Liver (tissue), 9 donors: ENCODE results near the gene SLC39A10. TPM values are rescaled to one million over a fixed set of nuclear protein-coding genes. Genes with fewer than 3 reads are reported as not detected.

Experiments used
- DNase-seq: peaks from one replicate; pipeline ENCODE4 v3.0.0-alpha.2; 2017; ENCODE audit warnings: low spot score
- H3K27ac ChIP-seq, 2 donors: one replicate each; pipeline ENCODE4 v1.7.0; 2013; ENCODE audit warnings: inconsistent platforms in 2 of 2, low read length in 2 of 2, control low read depth in 1 of 2, low read depth in 1 of 2, mild to moderate bottlenecking in 1 of 2
- H3K27me3 ChIP-seq, 4 donors: one replicate each; pipeline versions ENCODE4 v1.6.1 to v1.7.0; 2013; ENCODE audit warnings: low read length in 3 of 4, inconsistent platforms in 1 of 4, mild to moderate bottlenecking in 1 of 4, moderate library complexity in 1 of 4; ENCODE audit not compliant: control insufficient read depth in 4 of 4, insufficient read depth in 4 of 4
- H3K36me3 ChIP-seq, 4 donors: one replicate each; pipeline versions ENCODE4 v1.6.1 to v1.7.0; 2013; ENCODE audit warnings: low read length in 3 of 4, mild to moderate bottlenecking in 3 of 4, low read depth in 1 of 4, moderate library complexity in 1 of 4; ENCODE audit not compliant: control insufficient read depth in 4 of 4, insufficient read depth in 3 of 4
- H3K4me1 ChIP-seq, 4 donors: one replicate each; pipeline versions ENCODE4 v1.6.1 to v1.7.0; 2013; ENCODE audit warnings: low read length in 3 of 4, mild to moderate bottlenecking in 3 of 4, moderate library complexity in 1 of 4; ENCODE audit not compliant: control insufficient read depth in 4 of 4, insufficient read depth in 4 of 4
- H3K4me3 ChIP-seq, 3 donors: one replicate each; pipeline versions ENCODE4 v1.6.1 to v1.7.0; 2013; ENCODE audit warnings: low read length in 3 of 3, control low read depth in 1 of 3, low read depth in 1 of 3, mild to moderate bottlenecking in 1 of 3
- H3K9ac ChIP-seq, 2 donors: one replicate each; pipeline ENCODE4 v1.7.0; 2013; ENCODE audit warnings: low read length in 2 of 2, mild to moderate bottlenecking in 2 of 2, moderate library complexity in 2 of 2, control low read depth in 1 of 2, low read depth in 1 of 2
- H3K9me3 ChIP-seq, 4 donors: one replicate each; pipeline versions ENCODE4 v1.6.1 to v1.7.0; 2013; ENCODE audit warnings: low read length in 3 of 4; ENCODE audit not compliant: control insufficient read depth in 4 of 4
- EGR1 ChIP-seq, 2 donors: IDR thresholded peaks; 2 replicates each; pipeline ENCODE4 v1.6.1; 2016 to 2018; ENCODE audit warnings: antibody characterized with exemption in 2 of 2, low read depth in 2 of 2
- FOXA1 ChIP-seq: IDR thresholded peaks from 2 replicates; pipeline ENCODE4 v1.6.1; 2016; ENCODE audit warnings: antibody characterized with exemption
- FOXA2 ChIP-seq: IDR thresholded peaks from 2 replicates; pipeline ENCODE4 v1.6.1; 2016; ENCODE audit warnings: antibody characterized with exemption
- GABPA ChIP-seq, 2 donors: IDR thresholded peaks in 1 of 2; conservative IDR thresholded peaks in 1 of 2; 2 replicates each; pipeline ENCODE4 v1.6.1; 2016; ENCODE audit warnings: antibody characterized with exemption in 2 of 2, mild to moderate bottlenecking in 1 of 2, moderate library complexity in 1 of 2
- HNF4A ChIP-seq, 2 donors: conservative IDR thresholded peaks; 2 replicates each; pipeline ENCODE4 v1.6.1; 2016; ENCODE audit warnings: antibody characterized with exemption in 2 of 2, mild to moderate bottlenecking in 2 of 2
- HNF4G ChIP-seq: IDR thresholded peaks from 2 replicates; pipeline ENCODE4 v1.6.1; 2016; ENCODE audit warnings: antibody characterized with exemption
- JUND ChIP-seq, 2 donors: IDR thresholded peaks; 2 replicates each; pipeline ENCODE4 v1.6.1; 2016; ENCODE audit warnings: antibody characterized with exemption in 2 of 2
- MAX ChIP-seq: IDR thresholded peaks from 2 replicates; pipeline ENCODE4 v1.6.1; 2016; ENCODE audit warnings: antibody characterized with exemption
- NR2F2 ChIP-seq: IDR thresholded peaks from 2 replicates; pipeline ENCODE4 v1.6.1; 2016; ENCODE audit warnings: antibody characterized with exemption
- RAD21 ChIP-seq, 2 donors: IDR thresholded peaks; 2 replicates each; pipeline ENCODE4 v1.6.1; 2016; ENCODE audit warnings: antibody characterized with exemption in 2 of 2, mild to moderate bottlenecking in 2 of 2
- REST ChIP-seq: IDR thresholded peaks from 2 replicates; pipeline ENCODE4 v1.6.1; 2016; ENCODE audit warnings: antibody characterized with exemption, mild to moderate bottlenecking
- RXRA ChIP-seq, 2 donors: IDR thresholded peaks; 2 replicates each; pipeline ENCODE4 v1.6.1; 2017 to 2018; ENCODE audit warnings: antibody characterized with exemption in 2 of 2, mild to moderate bottlenecking in 1 of 2
- SP1 ChIP-seq: IDR thresholded peaks from 2 replicates; pipeline ENCODE4 v1.6.1; 2018; ENCODE audit warnings: antibody characterized with exemption, mild to moderate bottlenecking
- TAF1 ChIP-seq: conservative IDR thresholded peaks from 2 replicates; pipeline ENCODE4 v1.6.1; 2016; ENCODE audit warnings: antibody characterized with exemption, mild to moderate bottlenecking
- YY1 ChIP-seq: IDR thresholded peaks from 2 replicates; pipeline ENCODE4 v1.6.1; 2016; ENCODE audit warnings: antibody characterized with exemption, mild to moderate bottlenecking
- ZBTB33 ChIP-seq: IDR thresholded peaks from 2 replicates; pipeline ENCODE4 v1.6.1; 2016; ENCODE audit warnings: antibody characterized with exemption
- WGBS: extraction: QIAGEN DNeasy Blood & Tissue Kit; methylation state at CpG from one replicate; pipeline ENCODE4 v1.1.7; 2013; 5-methylcytosine and 5-hydroxymethylcytosine counted together
- polyA plus RNA-seq, 2 donors: library from polyadenylated mRNA; stranded (reverse) in 1 of 2; unstranded in 1 of 2; fragments of 200-250 nt in 1 of 2; fragments of >200 nt in 1 of 2; fragmentation: Nextera tagmentation in 1 of 2; extraction: Ambion mirVana in 1 of 2; gene quantifications; one replicate each; pipeline versions ENCODE4 v1.2.1 to v1.2.3, GENCODE V29; 2013 to 2015
- total RNA-seq, 2 donors: library from RNA; depleted of rRNA; stranded (reverse); fragments of >200 nt; gene quantifications; one replicate each; pipeline ENCODE4 v1.2.3, GENCODE V29; 2014
- TF ChIP-seq, protein P1 (sequence below): fragments of 150-350 bp; IDR thresholded peaks from 2 replicates; pipeline ENCODE4 v1.5.1; 2017; ENCODE audit warnings: improper control_type of control experiment, low read depth, low read length; ENCODE audit not compliant: missing input control
- TF ChIP-seq, protein P2 (sequence below): IDR thresholded peaks from 2 replicates; pipeline ENCODE4 v1.6.1; 2016; ENCODE audit warnings: antibody characterized with exemption
- donor health status: healthy.
- donor health status: healthy.
- donor health status: healthy.
- donor health status: healthy.
- donor health status: healthy.

The SLC39A10 gene
- total and polyA plus RNA-seq, 4 donors = 0.98 to 7.5 (median 3.4) TPM

DNA sequence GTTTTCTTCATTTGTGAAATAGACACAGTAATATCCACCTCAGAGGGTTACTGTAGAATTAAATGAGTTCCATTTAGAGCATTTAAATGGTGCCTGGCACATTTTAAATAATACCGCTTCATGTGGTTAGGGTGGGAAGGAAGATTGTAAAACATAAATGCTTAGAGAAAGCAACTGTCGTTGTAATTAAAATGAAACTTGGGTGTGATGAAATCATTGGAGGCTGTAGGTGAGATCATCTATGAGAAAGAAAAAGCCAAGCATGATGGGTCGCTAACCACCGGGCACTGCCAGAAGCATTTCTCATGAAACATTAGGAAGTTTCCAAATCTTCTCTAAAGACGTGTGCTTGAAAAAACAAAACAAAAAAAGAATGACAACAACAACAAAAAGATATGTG is 8.2 kb upstream of the SLC39A10 start:
- no peak for DNase-seq
- 83% methylated on average over 5 of the region's 5 CpGs for WGBS
- Histone ChIP-seq H3K4me3 (no peak overlapping the region), H3K27me3 (no peaks in the 10 kb centered on the region), H3K4me1 (peaks cover 0 to 4% (median under 1%) of the 10 kb centered on the region in 4 donors), H3K9me3 (no peaks in the 10 kb centered on the region), H3K9ac (no peak overlapping the region), H3K27ac (no peak overlapping the region), H3K36me3 (no peaks in the 10 kb centered on the region)
- TF ChIP-seq EGR1 (IDR thresholded peaks at IDR 0.05; ENCODE audit: low read depth in 2 of 2) (no peak), FOXA1 (no peak), NR2F2 (no peak), YY1 (no peak), SP1 (no peak), RXRA (IDR thresholded peaks at IDR 0.05) (no peak), FOXA2 (no peak), JUND (IDR thresholded peaks at IDR 0.05) (no peak), TAF1 (no peak), ZBTB33 (no peak), MAX (no peak), GABPA (IDR thresholded peaks at IDR 0.05 in 1 of 2, conservative IDR thresholded peaks at IDR 0.05 in 1 of 2) (no peak), RAD21 (IDR thresholded peaks at IDR 0.05) (no peak), HNF4A (conservative IDR thresholded peaks at IDR 0.05) (no peak), HNF4G (no peak), REST (no peak)
- TF ChIP-seq, protein P1, sequence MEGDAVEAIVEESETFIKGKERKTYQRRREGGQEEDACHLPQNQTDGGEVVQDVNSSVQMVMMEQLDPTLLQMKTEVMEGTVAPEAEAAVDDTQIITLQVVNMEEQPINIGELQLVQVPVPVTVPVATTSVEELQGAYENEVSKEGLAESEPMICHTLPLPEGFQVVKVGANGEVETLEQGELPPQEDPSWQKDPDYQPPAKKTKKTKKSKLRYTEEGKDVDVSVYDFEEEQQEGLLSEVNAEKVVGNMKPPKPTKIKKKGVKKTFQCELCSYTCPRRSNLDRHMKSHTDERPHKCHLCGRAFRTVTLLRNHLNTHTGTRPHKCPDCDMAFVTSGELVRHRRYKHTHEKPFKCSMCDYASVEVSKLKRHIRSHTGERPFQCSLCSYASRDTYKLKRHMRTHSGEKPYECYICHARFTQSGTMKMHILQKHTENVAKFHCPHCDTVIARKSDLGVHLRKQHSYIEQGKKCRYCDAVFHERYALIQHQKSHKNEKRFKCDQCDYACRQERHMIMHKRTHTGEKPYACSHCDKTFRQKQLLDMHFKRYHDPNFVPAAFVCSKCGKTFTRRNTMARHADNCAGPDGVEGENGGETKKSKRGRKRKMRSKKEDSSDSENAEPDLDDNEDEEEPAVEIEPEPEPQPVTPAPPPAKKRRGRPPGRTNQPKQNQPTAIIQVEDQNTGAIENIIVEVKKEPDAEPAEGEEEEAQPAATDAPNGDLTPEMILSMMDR = no peak
- TF ChIP-seq, protein P2, sequence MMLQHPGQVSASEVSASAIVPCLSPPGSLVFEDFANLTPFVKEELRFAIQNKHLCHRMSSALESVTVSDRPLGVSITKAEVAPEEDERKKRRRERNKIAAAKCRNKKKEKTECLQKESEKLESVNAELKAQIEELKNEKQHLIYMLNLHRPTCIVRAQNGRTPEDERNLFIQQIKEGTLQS = no peak
